OCI-LY3 (cell line): ENCODE data around the gene STX5.

Source experiments
- CTCF ChIP-seq: fragments of 200-600, 300-600 bp; sonication (generic); IDR thresholded peaks from 2 replicates; pipeline ENCODE4 v1.5.1; 2014; ENCODE audit warnings: antibody characterized with exemption, low read length, low read depth
- EZH2phosphoT487 ChIP-seq: fragments of 200-600 bp; shearing (Covaris generic); IDR thresholded peaks from 2 replicates; pipeline ENCODE4 v1.6.1; 2018; ENCODE audit warnings: antibody characterized with exemption, mixed run types, low read depth

DNA sequence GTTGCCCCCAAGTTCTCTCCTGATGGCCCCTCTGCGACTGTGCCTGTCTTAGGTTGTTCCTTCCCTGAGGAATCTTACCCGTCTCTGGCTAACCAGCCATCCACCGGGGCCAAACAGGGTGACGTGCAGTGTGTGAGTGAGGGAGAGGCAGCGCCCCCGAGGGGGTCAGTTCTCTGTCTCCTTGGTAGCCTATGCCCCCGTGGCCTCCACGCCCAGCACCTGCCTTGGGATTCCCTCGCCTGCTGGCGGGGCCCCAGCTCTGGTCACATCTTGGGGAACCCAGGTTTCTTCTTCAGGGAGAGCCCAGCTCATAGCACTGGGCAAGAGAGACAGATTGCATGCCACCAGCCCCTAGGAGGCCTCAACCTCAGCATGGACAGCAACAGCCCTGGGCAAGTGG lies 32.4 kb downstream of the STX5 start:
- no peak for TF ChIP-seq CTCF
- TF ChIP-seq EZH2phosphoT487 = no peak
